T47D (cell line): Measurements from ENCODE around the gene NCAM1.

Experiments used
- DNase-seq, 2 experiments: peaks; one replicate each; pipeline versions ENCODE4 v3.0.0 to v3.0.0-alpha.2; 2011 to 2012; ENCODE audit warnings: low read depth in 1 of 2, low spot score in 1 of 2
- JUND ChIP-seq: IDR thresholded peaks from 2 replicates; pipeline ENCODE4 v1.6.1; 2012; ENCODE audit warnings: low read depth
- in situ Hi-C: cut with HindIII; loops from 2 replicates; pipeline ENCODE4 v1.10.0; 2016; ENCODE audit warnings: low sequenced_read_pairs, low pct_unique_long_range_greater_than_20kb

The NCAM1 gene

DNA sequence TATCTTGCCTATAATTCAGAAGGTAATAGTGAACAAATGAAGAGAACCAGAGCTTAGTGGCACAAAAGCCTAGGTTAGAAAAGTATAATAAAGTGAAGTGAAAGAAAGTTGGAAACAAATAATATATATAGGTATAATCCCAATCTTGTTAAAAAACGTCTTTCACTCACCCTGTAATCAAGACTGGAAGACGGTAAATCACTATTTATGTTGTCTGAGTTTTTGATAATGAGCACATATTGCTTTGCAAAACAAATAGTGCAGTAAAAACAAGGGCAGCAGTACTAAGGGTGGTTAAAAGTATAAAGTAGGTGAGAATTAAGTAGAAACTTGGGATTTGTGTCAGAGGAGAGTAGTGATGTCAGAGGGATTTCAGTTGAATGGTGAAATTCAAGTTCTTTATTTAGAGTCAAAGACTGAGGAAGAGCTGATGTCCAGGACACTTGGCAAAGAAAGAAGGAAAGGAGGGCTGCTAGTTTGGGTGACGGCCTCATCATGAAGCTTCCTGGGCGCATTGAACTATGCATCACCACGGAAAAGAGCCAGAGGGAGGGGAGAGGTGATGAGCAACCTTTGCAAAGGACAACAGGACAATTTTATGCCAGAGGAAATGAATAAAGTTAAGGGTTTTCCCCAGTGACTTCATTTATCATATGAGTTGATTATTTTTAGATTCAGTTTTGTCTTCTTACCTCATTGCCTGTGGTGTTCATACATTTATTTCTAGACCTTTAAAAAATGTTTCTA lies 11.4 kb downstream of the NCAM1 start:
- no peak for TF ChIP-seq JUND
- in situ Hi-C loops, result no loop called here

DNA sequence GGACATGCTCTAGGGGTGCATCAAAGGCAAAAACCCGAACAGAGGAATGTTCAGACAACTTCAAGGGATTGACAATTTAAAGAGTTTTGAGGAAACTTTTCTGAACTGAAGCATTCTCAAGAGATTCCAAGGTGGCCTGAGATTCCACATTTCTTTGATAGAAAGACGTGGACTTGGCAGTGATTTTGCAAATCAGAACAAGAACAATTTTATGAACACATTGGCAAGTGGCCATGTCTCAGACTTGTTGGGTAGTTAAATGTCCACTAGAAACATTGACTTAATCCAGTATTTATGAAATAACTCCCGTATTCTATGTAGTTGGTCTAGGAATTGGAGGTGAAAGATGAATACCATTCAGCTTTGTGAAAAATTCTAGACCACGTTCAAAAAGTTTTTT lies 13.8 kb downstream of the NCAM1 start:
- TF ChIP-seq JUND, result no peak
- no peak for DNase-seq
- in situ Hi-C loops, result no loop called here

More for the DNA sequence above, 11.4 kb downstream of the NCAM1 start:
- DNase-seq, result no peak

DNA sequence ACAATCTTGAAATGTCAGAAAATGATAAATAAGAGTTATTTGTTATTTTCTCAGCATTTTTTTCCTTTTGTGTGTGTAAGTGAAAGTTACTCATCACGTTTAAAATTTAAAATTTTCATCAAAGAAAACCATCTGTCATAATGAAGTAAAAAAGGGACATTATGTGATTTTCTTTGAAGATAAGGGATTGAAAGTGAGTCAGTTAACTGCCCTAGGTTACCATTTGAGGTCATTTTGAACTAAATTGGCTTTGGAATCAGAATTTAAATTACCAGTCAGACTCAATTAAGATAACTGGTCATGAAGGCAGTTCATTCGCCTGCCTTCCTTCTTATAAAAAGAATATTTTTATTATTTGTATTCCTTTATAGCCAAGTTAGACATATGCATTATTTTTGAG lies 14.3 kb downstream of the NCAM1 start:
- DNase-seq, result no peak
- no peak for TF ChIP-seq JUND
- in situ Hi-C loops, result no loop called here

- no peak for DNase-seq
- TF ChIP-seq JUND, result no peak
- in situ Hi-C loops, result no loop called here
These were observed 16.5 kb downstream of the NCAM1 start for GRCh38 chr11:112977755-112978154.

- no peak for DNase-seq
- in situ Hi-C loops, result no loop called here
- TF ChIP-seq JUND, result no peak
These were observed 22.7 kb downstream of the NCAM1 start for GRCh38 chr11:112983887-112984286.

DNA sequence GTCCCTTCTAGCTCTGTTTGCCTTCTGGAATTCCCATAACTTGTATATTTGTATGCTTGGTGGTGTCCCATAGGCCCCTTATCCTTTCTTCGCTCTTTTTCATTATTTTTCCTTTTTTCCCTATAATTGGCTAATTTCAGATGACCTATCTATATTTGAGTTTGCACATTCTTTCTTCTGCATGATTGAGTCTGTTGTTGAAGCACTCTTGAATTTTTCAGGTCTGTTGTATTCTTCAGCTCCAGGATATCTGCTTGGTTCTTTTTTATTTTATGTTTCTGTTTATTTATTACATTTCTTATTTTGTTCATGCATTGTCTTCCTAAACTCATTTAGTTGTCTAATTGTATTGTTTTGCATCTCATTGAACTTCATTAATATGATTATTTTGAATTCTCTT lies 28.0 kb downstream of the NCAM1 start:
- DNase-seq, result no peak
- in situ Hi-C loops, result no loop called here
- TF ChIP-seq JUND, result no peak

DNA sequence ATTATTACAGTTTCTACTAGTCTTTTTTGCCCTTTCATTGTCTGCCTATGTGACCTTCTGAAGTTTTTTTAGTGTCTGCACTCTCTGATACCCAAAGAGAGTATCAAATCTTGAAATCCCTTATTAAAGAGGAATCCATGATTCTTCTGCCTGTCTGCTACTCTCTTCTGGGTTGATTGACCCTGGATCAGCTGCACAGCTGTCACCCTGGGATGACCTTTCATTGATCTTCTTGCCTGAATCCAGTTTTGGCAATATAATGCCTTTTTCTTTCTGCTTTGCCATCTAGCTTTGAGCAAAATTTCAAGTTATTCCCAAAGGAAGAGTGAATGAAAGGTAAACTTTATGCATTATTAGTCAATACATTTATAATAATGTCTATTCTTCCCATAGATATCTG lies 32.6 kb downstream of the NCAM1 start:
- in situ Hi-C loops, result no loop called here
- TF ChIP-seq JUND, result no peak
- DNase-seq, result no peak

DNA sequence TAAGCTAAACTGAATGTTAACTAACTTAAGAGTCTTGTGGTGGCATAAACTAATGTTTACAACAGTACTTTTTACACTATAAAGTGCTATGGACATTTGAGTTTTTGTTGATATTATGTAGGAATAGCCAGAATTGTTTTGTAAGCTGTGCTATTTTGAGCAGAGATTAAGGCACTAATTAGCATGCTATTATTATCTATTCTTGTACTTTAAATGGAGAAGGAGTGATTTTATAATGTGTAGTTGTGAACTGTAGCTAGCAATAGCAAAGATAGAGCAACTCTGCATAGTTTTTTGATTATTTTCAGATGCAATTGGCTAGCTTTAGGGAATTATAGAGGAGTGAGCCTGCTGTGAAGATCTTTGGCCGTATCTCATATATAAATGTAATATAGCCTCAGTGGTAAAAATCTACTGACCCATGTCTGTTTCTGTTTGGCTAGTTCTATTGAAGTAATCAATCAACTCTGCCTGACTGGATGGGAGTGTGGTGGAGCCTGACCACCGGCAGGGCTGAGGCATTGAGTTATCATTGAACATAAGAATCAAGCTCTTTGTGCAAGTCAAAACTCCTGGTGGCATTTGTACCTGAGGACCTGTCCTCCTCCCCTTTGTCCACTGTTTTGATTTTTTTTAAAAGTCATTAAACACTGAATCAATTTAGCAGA lies 34.3 kb downstream of the NCAM1 start:
- in situ Hi-C loops, result no loop called here
- no peak for TF ChIP-seq JUND
- DNase-seq, result no peak

GRCh38 chr11:112996994-112997393 lies 35.8 kb downstream of the NCAM1 start:
- no peak for TF ChIP-seq JUND
- no peak for DNase-seq
- in situ Hi-C loops, result no loop called here

DNA sequence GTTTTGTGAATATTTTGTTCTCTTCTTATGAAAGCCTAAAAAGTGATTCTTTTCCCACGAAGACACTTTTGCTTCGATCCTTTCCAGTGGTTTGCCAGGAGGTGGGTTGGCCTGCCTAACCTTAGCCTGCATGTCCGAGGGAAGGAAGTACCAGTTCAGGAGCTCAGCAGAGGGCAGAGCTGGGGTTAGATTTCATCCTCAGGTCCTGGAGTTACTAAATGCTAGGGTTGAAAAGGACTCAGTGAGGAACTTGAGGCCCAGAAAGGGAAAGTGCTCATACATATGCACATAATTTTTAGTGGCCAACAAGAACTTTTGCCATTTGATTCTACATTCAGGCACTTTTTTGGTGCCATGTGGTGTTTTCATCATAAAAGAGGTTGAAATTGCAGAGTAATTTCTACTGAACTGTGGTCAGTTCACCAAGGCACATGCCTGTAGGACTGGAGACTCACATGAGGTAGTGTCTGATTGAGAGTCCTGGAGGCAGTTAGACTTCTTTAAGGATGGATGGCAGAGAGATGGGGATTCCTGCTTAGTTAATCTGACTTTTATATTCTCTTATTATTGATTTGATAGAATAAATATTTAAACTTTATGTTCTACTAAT lies 36.7 kb downstream of the NCAM1 start:
- in situ Hi-C loops, result no loop called here
- TF ChIP-seq JUND, result no peak
- no peak for DNase-seq

DNA sequence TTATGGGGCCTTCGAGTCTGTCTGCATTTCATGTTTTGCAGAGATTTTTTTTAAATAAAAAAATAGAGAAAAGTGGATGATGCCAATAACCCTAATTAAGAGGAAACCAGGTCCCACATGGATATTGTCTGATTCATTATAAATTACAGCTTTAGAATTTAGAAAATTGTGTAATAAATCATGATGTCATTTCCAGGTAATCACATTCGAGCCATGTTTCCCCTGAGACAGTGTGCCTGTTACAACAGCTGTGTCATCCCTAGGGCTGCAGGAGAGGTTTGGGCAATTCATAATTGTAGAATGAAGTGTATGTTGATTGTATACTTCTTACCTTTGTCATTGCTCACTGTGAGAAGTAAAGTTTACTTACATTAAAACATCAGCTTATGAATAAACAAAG lies 38.3 kb downstream of the NCAM1 start:
- no peak for DNase-seq

DNA sequence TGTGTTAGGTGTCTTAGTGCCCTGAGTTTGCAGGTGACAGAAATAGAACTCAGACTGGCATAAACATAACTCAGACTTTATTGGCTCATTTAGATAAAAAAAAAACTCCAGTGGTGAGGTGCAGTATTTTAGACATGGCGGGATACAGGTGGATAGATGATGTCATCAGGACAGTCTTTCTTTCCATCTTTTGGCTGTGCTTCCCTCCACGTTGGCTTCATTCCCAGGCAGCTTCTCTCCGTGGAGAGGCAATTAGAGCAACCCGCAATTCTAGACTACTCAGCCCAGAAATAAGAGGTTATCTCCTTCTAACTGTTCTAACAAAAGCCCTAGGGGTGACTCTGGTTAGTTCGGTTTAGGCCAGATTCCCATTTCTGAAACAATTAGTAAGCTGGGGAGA lies 40.5 kb downstream of the NCAM1 start:
- in situ Hi-C loops, result no loop called here
- no peak for DNase-seq
- no peak for TF ChIP-seq JUND

More for the DNA sequence above, 38.3 kb downstream of the NCAM1 start:
- TF ChIP-seq JUND, result no peak
- in situ Hi-C loops, result no loop called here

DNA sequence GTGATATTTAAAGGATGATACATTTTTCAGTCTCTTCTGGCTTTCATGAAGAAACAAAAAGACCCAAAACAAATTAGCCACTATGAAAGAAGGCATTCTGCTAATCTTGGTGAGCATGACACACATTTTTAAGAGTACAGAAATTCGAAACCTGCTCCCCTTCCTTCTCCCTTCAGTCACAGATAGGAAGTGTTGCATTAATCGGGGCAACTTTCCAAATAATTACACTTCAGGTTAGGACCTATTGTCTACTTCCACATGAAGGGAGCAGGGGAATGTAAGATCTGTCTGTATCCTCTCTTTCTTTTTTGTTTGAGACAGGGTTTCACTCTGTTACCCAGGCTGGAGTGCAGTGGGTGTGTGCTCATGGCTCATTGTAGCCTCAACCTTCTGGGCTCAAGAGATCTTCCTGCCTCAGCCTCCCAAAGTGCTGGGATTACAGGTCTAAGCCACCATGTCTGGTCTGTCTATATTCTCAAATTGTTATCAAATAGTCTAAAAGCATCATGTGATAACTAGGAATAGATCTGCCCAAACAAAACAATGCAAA lies 45.8 kb downstream of the NCAM1 start:
- no peak for DNase-seq
- in situ Hi-C loops, result no loop called here
- no peak for TF ChIP-seq JUND
